AG04449 (cell line): ENCODE data around the gene SIX5.

Experiments used
- CTCF ChIA-PET: fragments of 350-600 bp; formaldehyde crosslinking; extraction: SDS; loops from one replicate; lab custom pipeline; 2021; ENCODE audit warnings: antibody characterized with exemption; lab: Yijun Ruan, JAX
- POLR2A ChIA-PET: fragments of 400-600, 350-600 bp; formaldehyde crosslinking; extraction: SDS; loops from one replicate; lab custom pipeline; 2020; ENCODE audit warnings: antibody characterized with exemption, inconsistent platforms; lab: Yijun Ruan, JAX
- DNase-seq: peaks from one replicate; pipeline ENCODE4 v3.0.0-alpha.2; 2010; ENCODE audit warnings: low read depth, low spot score
- H3K4me3 ChIP-seq: 2 replicates; pipeline ENCODE4 v1.5.1; 2011; ENCODE audit warnings: low read depth, mild to moderate bottlenecking, control low read depth, low read length
- TF ChIP-seq, protein P1 (sequence below): IDR thresholded peaks from one replicate; pipeline ENCODE4 v1.5.1; 2011; ENCODE audit warnings: mild to moderate bottlenecking, moderate library complexity, low read length, control low read depth, inconsistent platforms; ENCODE audit not compliant: insufficient read depth; ENCODE audit errors: missing control alignments

The SIX5 gene

DNA sequence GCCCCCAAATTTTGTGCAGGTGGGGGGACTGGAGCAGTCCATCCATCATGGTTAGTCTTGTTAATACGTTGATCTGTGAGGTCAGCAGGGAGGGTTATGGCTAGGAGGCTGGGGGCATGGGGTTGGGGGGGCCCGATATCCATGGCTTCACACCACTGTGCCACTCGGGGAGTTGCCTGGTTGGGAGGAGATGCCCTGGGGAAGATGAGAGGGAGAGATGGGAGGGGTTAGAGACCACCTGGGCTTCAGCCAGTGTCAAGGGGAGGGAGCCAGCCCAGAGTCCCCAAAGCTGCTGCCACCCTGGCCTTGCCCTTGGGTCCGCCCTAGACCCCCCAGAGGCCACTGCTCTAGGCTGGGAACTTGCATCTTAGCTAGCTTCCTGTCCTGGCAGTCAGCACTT lies 15.0 kb upstream of the SIX5 start:
- DNase-seq: no peak
- H3K4me3 ChIP-seq: no peak overlapping the region
- TF ChIP-seq, protein P1, sequence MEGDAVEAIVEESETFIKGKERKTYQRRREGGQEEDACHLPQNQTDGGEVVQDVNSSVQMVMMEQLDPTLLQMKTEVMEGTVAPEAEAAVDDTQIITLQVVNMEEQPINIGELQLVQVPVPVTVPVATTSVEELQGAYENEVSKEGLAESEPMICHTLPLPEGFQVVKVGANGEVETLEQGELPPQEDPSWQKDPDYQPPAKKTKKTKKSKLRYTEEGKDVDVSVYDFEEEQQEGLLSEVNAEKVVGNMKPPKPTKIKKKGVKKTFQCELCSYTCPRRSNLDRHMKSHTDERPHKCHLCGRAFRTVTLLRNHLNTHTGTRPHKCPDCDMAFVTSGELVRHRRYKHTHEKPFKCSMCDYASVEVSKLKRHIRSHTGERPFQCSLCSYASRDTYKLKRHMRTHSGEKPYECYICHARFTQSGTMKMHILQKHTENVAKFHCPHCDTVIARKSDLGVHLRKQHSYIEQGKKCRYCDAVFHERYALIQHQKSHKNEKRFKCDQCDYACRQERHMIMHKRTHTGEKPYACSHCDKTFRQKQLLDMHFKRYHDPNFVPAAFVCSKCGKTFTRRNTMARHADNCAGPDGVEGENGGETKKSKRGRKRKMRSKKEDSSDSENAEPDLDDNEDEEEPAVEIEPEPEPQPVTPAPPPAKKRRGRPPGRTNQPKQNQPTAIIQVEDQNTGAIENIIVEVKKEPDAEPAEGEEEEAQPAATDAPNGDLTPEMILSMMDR: no peak
- ChIA-PET CTCF (interaction anchor here (1.1 to 4.2 kb wide), 4 partner anchors 9 to 32 kb away, joined by 3 to 38 read pairs (median 6); partner anchors contain the start of genes DMWD and SIX5), POLR2A (interaction anchor here (2.5 kb wide), 1 partner anchor 10 kb away, joined by 11 read pairs; no protein-coding TSS in a partner anchor)

DNA sequence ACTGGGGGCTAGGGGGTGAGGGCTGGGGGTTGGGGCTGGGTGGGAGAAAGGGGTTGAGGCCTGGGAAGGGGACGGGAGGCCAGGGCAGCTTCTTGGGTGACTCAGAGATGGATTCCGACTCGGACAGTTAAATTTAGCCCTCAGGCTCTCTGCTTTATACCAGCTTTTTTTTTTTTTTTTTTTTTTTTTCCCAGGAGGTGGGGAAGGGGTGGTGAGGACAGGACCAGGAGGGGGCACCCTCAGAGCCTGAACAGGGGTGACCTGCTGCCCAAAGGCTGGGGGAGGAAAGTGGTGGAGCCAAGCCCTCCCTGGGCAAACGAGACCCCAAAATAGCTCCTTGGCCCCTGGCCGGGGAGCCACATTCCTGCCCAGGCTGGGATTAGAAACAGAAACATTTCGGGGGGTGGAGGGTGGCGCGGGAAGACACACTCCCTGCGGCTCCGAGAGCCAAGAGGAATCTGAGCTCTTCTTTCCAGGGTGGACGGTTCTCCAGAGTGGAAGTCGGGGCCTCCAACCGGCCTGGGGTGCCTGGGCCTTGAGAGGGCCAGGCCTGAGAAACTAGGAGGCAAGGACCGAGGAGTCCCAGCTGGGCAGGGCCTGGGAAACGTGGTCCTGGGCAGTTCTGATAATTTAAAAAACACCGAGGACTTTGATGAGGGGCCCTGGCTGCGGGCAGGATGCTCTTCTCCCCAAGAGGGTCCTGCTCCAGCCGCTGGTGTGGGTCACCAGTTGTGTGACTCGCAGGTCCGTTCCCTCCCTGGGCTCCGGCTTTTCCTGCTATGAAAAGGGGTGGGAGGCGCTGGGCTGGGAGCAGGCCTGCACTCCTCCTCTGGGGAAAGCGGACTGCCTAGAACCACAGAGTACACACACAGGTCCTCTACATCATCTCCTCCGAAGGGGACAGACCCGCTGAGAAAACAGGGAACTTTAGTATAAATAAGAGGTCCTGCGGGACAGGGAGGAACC lies 14.1 kb upstream of the SIX5 start:
- TF ChIP-seq, protein P1: peak; percentile 14
- peak overlapping the region; percentile 61 for H3K4me3 ChIP-seq
- ChIA-PET CTCF (interaction anchor here (0.6 to 4.2 kb wide), 13 partner anchors 8 to 294 kb away, joined by 3 to 46 read pairs (median 4); partner anchors contain the start of genes DMWD and SIX5), POLR2A (interaction anchor here (0.6 to 3.4 kb wide), 10 partner anchors 8 to 102 kb away, joined by 3 to 65 read pairs (median 5); partner anchors contain the start of genes DMWD, IRF2BP1 and SIX5)
- peak; percentile 31 for DNase-seq

GRCh38 chr19:45782162-45782691 lies 13.2 kb upstream of the SIX5 start, which contains the start of gene DMPK:
DMPK (minus strand) TSS chr19:45782490; CDS start chr19:45782352, 138 bp downstream.
- peak within 1 kb of the TSS; percentile 61 for H3K4me3 ChIP-seq
- CTCF ChIA-PET: interaction anchor here (0.8 to 4.2 kb wide), 12 partner anchors 9 to 295 kb away, joined by 3 to 46 read pairs (median 4); partner anchors contain the start of genes DMWD and SIX5
- DNase-seq: no peak
- POLR2A ChIA-PET: interaction anchor here (0.6 to 3.4 kb wide), 10 partner anchors 9 to 103 kb away, joined by 3 to 65 read pairs (median 5); partner anchors contain the start of genes DMWD, IRF2BP1 and SIX5
- TF ChIP-seq, protein P1: no peak

- CTCF ChIA-PET: interaction anchor here (0.7 to 4.2 kb wide), 10 partner anchors 8 to 36 kb away, joined by 3 to 46 read pairs (median 6); partner anchors contain the start of genes DMWD and SIX5
- peak overlapping the region; percentile 61 for H3K4me3 ChIP-seq
- no peak for DNase-seq
- TF ChIP-seq, protein P1: no peak
- POLR2A ChIA-PET: interaction anchor here (1.5 to 3.4 kb wide), 3 partner anchors 8 to 18 kb away, joined by 6 to 65 read pairs (median 11); partner anchors contain the start of gene SIX5
Observed at GRCh38 chr19:45781214-45782161, 12.4 kb upstream of the SIX5 start.

DNA sequence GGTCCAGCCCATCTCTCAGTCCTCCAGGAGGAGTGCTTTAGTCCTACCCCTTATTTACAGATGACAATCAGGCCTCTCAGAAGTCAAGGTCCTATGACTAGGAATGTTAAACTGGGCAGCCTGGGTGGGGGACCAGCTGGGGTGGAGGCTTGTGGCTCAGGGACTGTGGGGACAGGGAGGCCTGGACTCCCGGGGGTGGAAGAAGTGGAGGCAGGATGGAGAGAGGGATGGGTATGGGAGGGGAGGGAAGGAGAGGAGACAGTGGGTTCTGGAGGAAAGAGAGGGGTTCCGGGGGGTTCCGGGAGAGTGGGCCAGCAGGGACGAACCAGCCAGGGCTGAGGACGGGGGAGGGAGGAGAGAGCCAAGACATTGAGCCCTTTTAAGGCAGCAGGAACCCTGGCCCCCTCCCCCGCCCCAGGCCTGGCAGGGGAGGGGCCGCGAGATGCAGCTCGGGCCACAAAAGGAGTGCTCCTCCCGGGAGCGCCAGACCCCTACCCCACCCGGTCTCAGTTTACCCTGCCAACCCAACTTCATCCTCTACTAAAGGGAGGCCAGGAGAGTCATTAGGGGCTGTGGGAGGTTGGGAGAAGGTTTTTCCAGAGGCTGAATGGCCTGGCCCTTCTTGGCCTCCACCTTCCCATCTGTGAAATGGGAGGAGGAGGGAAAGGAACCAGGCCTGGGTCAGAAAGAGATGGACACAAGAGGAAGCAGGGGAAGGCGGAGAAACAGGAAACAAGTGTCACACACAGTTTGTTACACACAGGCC lies 11.6 kb upstream of the SIX5 start:
- TF ChIP-seq, protein P1: no peak
- CTCF ChIA-PET: interaction anchor here (1.2 to 3.4 kb wide), 4 partner anchors 8 to 36 kb away, joined by 3 to 46 read pairs (median 12); partner anchors contain the start of gene SIX5
- POLR2A ChIA-PET: interaction anchor here (3.4 kb wide), 1 partner anchor 11 kb away, joined by 65 read pairs; the partner anchor contains the start of gene SIX5

More for the DNA sequence above, 11.6 kb upstream of the SIX5 start:
- peak overlapping the region; percentile 61 for H3K4me3 ChIP-seq
- no peak for DNase-seq
